NCI-H1694 (cell line): ENCODE results near the gene EIF5B.

Source experiments
- DNase-seq: peaks from one replicate; lab custom pipeline; 2025; lab: John Stamatoyannopoulos, UW

The EIF5B gene

DNA sequence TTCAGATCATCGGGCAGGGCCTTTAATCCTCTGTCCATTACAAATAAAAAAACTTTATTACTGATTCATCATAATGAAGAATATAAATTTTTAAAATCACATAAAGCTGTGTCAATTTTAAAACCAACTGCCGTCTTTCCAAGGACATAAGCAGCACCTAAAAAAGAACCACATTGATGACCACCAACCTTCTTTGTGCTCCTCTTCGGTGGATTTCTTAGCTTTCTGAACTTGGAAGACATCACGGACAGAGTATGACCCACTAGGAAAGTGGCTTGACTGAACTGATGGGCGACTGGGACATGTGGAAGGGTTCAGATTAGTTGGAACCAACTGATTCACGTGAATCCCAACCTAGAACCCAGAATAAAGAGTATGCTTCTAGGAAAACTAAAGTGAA, 68.9 kb downstream of the EIF5B start:
- no peak for DNase-seq

DNA sequence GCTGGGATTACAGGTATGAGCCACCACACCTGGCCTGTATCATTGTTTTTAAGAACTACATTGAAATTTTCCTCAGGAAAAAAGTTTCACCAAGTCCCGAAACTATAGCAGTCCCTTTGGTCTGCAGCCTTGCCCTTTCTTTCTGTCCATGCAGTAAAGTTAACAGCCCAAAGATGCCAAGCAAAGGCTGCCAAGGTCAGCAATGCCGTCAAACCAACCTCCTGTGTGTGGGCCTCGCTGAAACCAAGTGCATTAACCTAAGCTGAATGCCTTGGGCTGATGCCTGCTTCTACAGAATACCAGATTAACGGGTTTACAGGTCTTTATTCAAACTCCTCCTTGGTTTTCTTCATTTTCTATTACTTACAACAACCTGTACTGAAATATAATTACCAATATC, 73.1 kb downstream of the EIF5B start:
- no peak for DNase-seq

DNA sequence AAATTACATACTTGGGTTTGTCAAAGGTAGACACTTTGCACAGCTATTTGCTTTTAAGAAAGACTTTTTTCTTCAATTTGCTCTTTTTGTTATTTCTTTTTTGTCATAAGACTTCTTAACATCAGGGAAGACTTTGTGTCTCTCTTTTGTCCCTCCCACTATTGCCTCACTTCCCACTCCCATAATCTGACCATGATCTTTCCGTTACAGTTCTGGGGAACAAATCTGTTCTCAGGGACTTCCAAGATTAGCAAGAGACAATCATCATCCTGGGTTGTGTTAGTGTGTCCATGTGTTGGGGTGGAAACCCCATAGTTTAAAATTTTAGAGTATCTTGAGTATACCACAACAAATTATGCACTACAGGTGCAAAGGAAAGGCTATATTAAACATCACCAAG, 77.4 kb downstream of the EIF5B start:
- no peak for DNase-seq

DNA sequence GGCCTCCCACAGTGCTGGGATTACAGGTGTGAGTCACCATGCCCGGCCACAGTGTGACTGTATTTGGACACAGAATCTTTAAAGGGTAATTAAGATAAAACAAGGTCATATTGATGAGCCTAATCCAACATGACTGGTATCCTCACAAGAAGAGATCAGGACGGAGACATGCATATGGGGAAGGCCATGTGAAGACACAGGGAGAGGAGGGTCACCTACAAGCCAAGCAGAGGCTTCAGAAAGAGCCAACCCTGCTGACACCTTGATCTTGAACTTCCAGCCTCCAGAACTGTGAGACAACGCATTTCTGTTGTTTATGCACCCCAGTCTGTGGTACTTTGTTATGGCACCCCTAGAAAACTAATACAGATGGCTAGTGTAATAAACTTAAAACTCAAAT, 80.2 kb downstream of the EIF5B start:
- DNase-seq: no peak

DNA sequence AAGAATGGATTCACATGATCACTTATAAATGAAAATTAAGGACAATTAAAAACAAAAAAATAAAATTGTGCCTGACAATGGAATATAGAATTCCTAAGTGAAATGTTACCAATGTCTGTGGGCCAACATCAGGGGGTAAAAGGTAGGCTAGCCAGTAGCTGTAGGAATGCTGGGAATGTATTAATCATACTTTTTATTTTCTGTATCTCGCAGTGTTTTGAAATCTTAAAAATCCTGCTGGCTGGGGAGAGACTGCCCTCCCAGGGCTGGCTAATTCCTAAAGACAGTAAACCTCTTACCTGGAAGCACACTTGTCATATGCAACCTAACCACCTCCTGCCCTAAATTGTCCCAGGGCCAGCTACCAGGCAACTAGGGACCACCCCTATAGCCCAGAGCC, 82.8 kb downstream of the EIF5B start:
- DNase-seq: no peak

DNA sequence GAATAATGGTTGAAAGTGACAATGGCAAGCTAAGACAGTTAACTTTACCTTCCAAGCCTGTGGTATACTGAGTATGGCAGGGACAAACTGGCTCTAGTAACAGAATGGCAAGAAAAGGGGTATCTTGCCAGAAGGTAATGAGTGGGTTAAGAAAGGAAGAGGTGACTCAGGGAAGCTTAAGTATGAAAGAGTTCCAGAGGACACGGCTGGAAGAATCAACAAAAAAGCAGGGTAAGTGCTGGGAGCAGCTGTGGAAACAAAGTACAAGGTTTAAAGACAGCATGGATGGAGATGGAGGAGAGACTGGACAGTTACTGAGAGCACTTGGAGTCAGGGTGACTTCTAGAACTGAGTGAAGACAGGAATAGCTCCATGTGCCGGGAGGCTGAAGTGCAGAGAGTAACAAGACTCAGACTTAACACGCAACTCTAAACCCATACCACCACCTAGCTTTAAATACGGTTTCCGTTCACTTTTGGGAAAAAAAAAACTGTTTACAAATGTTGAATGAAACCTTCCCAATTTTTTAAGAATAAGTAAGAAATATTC, 83.6 kb downstream of the EIF5B start:
- no peak for DNase-seq

DNA sequence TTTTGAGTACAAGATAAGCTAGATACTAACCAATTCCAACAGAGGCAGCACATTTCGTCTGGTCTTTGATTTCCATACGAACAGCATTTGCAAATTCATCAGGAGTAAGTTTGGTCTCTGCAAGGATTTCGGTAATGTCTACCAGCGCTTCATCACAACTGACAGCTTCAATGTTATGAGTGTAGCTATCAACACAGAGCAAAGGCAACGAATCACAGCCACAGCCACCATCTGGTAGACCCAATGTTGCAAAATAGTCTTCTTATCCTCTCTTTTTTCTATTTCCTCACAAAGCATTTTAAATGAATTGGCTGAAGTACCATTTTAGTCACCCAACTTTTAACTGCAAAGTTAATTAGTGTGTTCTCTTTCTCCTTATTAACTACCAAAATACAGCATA, 84.3 kb downstream of the EIF5B start:
- no peak for DNase-seq

DNA sequence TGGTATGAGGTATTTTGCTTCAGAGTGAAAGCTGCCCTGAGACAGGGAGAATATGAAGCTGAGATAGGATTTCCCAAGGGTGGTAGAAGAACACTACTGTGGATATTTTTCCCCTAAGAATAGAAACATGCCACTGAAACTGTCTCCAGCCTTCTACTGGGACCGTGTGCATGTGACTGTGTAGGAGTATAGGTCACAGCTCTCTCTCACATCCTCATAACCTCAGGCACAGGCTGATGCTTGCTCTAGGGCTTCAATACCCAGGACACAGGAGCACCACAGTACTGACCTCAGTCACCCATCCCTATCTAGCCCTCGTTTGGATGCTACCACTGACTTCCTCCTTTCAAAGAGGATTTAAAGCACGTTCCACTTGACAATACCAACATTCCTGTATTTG, 85.4 kb downstream of the EIF5B start:
- DNase-seq: no peak

DNA sequence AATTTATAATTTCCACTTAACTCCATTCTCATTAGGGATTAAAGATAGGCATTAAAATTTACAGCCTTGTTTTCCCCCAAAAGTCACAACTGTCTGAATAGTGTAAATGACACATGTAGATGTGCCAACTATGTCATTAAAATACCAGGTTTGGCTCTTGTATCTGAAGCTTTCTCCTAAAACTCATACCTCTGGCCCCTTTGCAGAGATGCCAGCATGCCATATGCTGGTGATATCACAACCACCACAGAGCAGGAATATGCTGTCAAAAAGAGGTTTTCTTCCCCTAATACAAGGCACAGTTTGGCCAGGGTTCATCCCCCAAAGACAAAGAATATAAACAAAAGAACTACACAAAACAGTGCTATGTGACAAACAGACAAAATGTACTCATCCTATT, 87.2 kb downstream of the EIF5B start:
- no peak for DNase-seq

DNA sequence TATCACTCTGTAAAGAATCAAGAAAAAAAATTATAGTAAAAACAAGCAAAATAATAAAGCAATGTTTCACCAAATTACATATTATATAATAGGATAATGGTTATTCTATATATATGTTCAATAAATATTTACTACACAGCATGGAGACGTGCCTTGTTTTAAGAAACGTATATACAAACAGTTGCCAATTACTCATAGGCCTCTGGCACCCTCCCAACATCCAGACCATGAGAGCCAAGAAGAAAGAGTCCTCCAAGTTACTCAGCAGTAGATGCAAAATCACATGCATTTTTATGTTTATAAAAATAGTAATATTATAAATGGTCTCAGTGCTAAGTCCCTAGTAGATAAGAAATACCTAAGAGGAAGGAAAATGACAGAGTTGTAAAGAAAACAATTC, 87.8 kb downstream of the EIF5B start:
- no peak for DNase-seq

DNA sequence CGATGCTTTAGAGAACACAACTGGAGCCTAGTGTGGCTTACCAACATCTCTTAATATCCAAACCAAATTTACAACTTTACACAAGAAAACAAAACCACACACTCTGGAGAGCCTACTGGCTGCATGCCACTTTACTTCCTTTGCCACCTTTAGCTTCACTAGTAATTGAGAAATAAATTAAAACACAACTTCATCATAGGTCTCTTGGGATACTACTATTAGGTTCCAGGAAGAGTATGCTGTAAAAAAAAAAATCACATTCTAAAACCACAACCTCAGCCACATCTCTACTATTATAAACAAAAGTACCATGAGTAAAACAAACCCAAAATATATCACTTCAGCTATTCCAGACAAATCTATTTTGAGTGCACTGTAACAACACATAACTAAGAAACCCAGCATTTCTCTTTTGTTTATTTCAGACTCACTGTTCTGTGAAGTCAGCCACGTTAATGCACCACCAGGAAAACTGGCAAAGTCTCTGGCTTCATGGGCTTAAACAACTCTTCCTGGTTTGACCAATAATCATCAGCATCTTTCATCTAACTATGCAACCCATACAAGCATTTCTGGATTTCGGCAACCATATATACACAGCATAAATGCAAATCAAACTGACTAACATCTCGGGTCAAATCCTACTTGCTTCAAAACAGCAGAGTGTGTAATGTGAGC, 93.6 kb downstream of the EIF5B start:
- DNase-seq: no peak

DNA sequence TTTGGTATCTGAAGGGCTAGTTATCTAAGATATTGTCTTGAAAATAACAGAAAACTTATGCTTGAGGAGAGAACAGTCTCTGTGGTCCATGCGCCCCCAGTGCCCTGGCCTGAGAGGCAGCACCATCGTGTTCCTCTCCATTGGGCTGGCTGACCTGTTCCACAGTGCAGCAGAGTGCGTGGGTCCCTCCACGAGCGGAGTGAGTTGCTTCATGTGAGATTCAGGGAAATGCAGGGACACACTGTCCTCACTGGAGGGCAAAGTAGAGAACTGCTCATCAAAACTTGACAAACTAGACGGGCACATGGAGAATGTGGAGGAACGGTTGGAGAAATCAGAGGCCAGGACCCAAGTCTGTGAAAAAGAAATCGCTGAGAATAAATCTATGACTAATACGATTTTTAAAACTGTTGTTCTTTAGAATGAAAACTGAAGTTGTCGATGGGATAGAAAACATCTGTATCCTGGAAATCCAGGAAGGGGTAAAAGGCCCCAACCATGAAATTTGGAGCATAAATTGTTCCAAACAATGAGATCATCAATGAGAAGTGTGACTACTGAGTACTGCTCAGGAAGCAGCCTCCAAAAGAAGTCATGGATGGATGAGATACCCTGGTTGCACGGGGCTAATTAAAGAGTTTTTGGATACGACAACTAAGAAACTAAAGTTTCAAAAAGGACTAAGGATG, 94.5 kb downstream of the EIF5B start:
- DNase-seq: no peak

DNA sequence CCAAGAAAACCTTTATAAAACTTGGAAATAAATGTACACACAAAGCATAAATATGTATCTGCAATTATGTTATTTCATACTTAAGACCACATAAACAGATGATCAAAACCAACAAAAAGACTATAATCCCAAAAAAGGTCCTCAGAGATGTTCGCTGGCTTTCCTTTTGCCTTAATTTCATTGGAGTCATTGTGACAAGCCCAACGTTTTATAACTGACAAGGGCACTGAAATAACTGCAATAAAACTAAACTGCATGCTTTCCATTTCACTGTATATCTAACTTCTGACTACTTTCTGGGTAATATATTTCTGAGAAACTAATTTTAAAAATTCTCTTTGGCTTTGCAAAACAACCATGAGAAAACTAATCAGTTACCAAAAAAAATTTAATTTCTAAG, 96.2 kb downstream of the EIF5B start:
- DNase-seq: no peak

DNA sequence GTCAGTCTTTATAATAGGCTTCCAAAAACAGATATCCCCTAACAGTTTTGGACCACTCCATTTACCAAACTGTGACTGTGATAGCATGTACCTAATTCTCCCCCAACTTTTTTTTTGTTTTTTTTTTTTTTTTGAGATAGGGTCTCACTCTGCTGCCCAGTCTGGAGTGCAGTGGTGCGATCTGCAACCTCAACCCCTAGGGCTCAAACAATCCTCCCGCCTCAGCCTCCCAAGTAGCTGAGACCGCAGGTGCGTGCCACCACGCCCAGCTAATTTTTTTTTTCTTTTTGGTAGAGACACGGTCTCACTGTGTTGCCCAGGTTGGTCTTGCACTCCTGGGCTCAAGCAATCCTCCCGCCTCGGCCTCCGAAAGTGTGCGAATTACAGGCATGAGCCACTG, 99.7 kb downstream of the EIF5B start:
- no peak for DNase-seq

DNA sequence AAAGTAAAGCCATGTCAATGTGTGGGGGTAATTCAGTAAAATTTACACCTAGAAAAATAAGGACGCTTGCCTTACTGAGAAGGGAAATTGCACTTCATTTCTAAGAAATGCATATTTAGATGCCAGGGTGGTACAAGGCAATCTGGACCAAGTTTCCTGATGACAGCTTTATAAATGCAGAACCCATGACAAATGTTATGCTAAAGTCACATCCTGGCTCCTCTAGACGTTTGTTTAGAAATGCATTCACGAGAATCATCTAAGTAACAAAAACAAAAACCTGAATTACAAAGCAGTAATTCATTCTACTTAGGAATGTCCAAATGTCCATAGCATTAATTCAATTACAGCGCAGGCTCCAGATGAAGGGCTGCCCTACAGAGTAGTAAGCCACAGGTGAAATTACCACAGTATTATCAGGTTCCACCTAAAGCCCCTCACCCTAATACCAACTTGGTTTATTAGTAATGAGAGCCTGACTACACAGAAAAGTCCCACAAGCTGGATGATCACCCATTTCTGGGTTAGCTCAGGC, 102.8 kb downstream of the EIF5B start:
- DNase-seq: no peak

DNA sequence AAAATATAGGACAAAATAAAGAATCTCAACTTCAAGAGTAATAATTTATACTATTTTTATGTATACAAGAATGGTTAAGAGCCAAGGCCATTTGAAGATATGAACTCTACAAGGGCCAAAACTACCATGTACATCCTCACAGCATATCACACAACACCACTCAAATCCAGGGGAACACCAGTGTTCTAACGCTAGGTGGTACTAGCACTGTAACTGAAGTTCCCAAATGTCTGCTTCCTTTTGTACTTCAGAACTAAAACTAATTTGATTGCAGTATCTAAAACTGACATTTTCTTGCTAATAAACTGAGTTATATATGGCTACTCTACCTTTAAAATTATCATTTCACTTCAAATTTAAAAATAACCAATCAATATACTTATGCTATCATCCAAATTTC, 105.6 kb downstream of the EIF5B start:
- peak; percentile 3 for DNase-seq

DNA sequence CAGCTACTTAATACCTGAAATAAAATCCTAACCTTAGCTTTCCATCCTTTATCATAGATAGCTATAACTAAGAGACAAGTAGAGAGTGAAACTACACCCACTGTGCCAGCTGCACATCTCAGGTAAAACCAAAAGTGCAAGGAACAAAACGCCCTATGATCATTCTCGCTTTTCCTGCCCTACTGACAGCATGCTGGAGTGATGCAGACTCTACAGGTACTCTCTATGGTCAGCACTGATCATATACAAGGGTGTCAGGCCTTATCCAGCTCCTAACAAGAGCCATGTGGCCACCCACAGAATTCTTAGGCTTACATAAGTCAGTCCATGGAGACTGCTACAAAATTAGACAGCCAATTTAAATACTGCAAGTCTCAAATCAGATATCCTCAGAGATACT, 107.0 kb downstream of the EIF5B start:
- no peak for DNase-seq

DNA sequence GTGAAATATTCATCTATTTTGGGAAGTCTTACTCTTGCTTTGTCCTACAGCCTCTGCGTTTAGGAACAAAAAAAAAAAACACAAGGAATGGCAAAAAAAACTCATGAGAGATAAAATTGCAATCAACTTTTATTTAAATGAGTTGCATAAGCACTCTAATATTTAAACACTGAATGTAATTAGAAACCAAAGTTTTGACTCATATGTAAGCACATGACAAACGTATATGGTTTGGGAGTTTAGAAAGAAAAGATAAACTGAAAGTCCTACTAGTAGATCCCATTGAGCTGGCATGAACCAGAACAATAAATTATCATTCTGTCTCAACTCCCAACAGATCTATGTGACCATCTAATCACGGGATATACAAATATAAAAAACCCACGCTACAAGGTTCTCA, 107.9 kb downstream of the EIF5B start:
- no peak for DNase-seq

DNA sequence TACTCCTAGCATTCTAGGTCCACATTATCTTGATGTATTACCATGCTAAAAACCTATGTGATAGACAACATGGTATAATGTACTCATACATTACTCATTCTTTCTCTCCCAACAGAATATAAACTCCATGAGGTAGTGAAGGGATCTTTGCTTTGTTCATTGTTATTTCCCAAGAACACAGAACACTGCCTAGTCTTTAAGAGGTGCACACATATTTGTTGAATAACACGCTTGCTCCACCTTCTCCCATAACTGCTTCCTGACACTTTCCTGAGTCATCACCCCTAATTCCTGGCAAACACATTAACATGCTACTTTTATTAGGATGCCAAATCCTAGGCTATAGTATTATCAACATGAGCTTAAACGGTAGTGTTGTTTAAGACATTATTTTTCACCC, 111.4 kb downstream of the EIF5B start:
- no peak for DNase-seq

DNA sequence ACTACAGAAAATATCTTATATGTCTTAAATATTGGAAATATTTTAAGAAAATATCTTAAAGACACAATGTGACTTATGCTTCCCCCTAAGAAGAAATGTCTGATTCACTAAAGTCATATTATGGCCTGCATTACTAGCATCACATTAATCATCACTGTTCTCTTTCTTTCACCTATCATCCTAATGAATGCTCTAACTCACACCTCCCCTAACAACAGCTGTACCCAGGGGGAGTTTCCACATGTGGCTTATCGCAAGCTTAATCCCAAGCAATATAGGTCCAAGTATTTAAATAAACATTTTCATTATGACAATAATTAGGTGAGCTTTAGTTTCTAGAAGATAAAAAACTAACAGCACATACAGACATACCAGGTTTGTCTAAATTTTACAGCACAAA, 113.0 kb downstream of the EIF5B start:
- DNase-seq: no peak
